GM13977 (cell line): ENCODE data around the gene MAP1LC3A.

Experiments
- DNase-seq: peaks from one replicate; pipeline ENCODE4 v3.0.0; 2012; ENCODE audit warnings: low spot score
- in situ Hi-C: fragments of 300-500 bp; cut with MboI; formaldehyde crosslinking; loops from one replicate; pipeline ENCODE4 v1.12.0; 2022; ENCODE audit warnings: low sequenced_read_pairs, low pct_unique_long_range_greater_than_20kb, mixed read lengths, inconsistent platforms; ENCODE audit not compliant: unreplicated experiment
- TF ChIP-seq, protein P1 (sequence below): IDR thresholded peaks from 2 replicates; pipeline ENCODE4 v1.5.1; 2012; ENCODE audit warnings: mild to moderate bottlenecking, control low read depth; ENCODE audit not compliant: insufficient read depth; ENCODE audit errors: extremely low read depth, missing control alignments

The MAP1LC3A gene

DNA sequence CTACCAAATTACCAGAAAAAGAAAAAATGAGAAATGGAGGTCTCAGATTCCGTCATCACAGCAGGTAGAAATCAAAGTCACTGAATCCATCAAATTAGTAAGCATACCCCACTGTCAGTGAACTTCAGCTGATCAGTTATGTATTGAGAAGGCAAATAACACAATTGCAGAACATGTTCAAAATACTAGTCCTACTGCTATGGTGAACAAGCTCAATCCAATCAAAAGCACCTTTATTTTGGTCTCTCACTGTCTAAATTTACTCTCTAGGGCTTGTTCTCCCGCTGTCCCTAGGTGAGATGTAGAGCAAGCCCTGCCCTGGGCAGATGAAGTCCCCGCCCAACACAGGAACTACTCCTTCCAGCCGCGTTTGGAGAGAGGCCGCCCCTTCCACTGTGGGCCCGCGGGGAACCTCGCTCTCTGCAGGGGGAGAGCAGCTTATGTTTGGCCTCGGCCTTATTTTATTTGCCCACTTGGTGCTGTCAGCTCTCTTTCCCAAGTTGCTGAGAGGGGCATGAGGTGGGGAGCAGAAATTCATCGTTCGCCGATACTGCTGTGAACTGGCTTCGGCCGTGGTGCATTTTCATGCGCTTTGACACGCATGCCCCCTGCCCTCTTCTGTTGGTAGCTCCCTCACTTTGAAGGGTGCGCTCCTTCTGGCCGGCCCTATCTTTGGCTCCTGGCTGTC is 14.3 kb upstream of the MAP1LC3A start:
- in situ Hi-C loops: no loop called here
- TF ChIP-seq, protein P1, sequence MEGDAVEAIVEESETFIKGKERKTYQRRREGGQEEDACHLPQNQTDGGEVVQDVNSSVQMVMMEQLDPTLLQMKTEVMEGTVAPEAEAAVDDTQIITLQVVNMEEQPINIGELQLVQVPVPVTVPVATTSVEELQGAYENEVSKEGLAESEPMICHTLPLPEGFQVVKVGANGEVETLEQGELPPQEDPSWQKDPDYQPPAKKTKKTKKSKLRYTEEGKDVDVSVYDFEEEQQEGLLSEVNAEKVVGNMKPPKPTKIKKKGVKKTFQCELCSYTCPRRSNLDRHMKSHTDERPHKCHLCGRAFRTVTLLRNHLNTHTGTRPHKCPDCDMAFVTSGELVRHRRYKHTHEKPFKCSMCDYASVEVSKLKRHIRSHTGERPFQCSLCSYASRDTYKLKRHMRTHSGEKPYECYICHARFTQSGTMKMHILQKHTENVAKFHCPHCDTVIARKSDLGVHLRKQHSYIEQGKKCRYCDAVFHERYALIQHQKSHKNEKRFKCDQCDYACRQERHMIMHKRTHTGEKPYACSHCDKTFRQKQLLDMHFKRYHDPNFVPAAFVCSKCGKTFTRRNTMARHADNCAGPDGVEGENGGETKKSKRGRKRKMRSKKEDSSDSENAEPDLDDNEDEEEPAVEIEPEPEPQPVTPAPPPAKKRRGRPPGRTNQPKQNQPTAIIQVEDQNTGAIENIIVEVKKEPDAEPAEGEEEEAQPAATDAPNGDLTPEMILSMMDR: no peak
- no peak for DNase-seq

DNA sequence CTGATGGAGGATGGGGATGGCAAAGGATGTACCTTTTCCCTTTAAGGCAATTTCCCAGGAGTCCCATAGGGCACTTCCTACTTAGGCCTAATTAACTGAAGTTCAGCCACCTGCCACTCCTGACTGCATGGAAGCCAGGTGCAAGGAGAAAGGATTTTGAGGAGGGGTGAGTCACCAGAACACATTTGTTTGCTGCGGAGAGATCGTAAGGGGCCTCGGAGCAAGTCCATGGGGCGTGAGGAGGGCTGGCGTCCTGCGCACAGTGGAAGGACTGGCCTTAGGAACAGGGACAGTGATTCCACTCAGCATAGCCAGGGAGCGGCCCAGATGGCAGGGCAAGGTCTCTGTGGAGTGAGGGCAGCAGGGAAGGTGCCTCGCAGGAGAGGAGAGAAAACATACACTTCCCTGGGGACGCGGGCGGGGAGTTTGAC is 11.8 kb upstream of the MAP1LC3A start:
- in situ Hi-C loops: no loop called here
- TF ChIP-seq, protein P1: no peak
- DNase-seq: no peak

DNA sequence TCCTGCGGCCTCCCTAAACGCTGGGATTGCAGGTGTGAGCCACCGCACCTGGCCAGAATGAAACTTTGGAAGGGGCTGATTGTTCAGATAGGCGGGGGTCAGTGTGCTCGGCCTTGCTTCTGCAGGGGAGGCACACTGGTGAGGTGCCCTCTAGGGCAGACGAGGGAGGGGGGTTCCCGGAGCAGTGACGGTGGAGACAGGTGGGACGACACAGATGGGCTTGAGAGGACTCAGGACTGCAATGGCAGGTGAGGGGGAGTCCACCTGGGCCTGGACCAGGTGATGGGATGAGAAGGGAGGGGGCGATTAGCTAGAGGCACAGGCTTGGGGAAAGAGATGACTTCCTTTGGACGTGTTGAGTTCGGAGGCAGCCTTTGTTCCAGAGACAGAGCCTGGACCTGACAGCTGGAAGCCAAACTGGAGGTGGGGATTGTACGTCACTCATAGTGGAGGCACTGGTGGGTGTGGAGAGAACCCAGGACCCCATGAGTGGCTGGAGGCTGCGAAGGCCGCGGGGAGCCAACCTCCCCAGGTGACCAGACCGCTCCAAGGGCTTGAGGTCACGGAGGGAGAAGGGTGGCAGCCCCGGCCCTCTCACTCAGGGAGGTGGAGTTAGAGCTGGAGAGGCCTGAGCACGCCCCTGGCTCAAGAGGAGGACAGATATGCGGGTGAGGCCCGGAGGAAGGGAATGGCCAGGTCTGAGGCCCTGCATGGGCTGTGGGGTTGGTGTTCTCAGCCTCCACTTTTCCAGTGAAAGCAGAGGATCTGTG is 10.5 kb upstream of the MAP1LC3A start:
- TF ChIP-seq, protein P1: no peak
- no peak for DNase-seq
- in situ Hi-C loops: no loop called here

DNA sequence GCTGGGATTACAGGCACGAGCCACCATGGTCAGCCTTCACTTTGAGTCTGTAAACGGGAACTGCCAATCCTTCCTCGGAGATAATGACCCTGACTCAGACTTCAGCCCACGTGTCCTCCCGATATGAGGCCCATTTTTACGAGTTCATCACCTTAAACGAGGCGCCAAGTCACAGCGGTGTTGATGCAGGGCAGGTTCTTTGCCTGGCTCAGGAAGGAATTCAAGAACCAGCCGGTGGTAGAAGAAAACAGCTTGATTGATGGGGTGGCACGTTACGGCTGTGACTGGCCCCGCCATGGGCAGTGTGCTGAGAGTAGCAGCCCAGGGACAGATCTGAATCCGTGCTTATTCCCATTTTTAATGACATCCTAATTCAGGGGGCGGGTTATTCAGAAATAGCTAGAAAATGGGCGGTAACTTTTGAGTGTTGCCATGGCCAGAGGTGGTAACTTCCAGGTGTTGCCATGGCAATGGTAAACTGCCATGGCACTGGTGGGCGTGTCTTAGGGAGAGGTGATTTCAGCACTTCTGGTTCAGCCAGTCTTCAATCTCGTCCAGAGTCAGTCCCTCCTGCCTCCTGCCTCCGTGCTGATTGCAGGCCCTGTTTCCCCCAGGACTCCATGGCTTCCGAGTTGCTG is 9.1 kb upstream of the MAP1LC3A start:
- no peak for DNase-seq
- TF ChIP-seq, protein P1: no peak
- in situ Hi-C loops: no loop called here

DNA sequence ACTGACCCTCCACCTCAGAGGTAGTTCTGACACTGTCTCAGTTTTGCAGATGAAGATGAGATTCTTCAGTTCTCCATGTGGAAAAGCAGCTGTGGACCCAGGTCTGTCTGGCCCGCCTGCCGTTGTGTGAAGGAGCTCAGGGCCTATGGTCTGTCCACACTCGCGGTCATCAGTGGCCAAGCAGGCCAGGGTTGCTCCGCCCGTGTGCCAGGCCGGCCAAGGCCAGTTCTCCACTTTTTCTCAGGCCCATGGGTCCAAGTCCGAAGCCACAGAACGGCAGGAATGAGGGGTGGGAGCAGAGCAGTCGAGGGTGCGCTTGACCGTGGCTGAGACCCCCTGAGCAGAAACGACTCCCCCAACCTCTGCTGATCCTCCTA is 8.6 kb upstream of the MAP1LC3A start:
- in situ Hi-C loops: no loop called here
- no peak for DNase-seq
- TF ChIP-seq, protein P1: no peak

DNA sequence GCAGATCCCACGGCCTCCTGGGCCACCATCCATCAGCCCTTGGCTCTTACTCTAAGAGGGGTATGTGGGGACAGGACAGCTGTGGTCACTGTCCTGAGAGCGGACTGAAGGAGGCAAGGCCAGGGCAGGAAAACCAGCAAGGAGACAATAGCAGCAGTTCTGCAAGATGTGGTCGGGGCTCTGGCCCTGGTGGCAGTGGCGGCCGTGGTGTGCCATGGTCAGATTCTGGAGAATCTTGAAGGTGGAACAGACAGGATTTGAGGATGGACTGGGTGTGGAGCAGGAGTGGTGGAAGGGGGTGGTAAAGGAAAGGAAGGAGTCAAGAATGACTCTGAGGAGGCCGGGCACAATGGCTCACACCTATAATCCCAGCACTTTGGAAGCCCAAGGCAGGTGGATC is 5.9 kb upstream of the MAP1LC3A start:
- in situ Hi-C loops: no loop called here
- TF ChIP-seq, protein P1: no peak
- DNase-seq: no peak
